H1 (cell line): ENCODE measurements around the gene EPB41L2.

ENCODE experiments used
- CHD2 ChIP-seq: IDR thresholded peaks from 2 replicates; pipeline ENCODE4 v1.6.1; 2012; ENCODE audit warnings: low read length, improper control_type of control experiment
- CTCF ChIP-seq, 3 experiments: IDR thresholded peaks; 1 replicate in 2 of 3; 2 replicates in 1 of 3; pipeline versions ENCODE4 v1.5.1 to v1.6.1; 2011; ENCODE audit warnings: low read length in 3 of 3, mild to moderate bottlenecking in 3 of 3, inconsistent platforms in 2 of 3, low read depth in 1 of 3, moderate library complexity in 1 of 3; ENCODE audit not compliant: insufficient read depth in 1 of 3; ENCODE audit errors: control extremely low read depth in 1 of 3
- EGR1 ChIP-seq: IDR thresholded peaks from 2 replicates; pipeline ENCODE4 v1.6.1; 2011; ENCODE audit warnings: low read depth, low read length, borderline replicate concordance
- EZH2 ChIP-seq: fragments of 200-600 bp; sonication (generic); IDR thresholded peaks from 2 replicates; pipeline ENCODE4 v1.7.1; 2012; ENCODE audit warnings: low read depth, mild to moderate bottlenecking, moderate library complexity, low read length, inconsistent platforms; ENCODE audit not compliant: severe bottlenecking
- GABPA ChIP-seq: IDR thresholded peaks from 2 replicates; pipeline ENCODE4 v1.6.1; 2011; ENCODE audit warnings: mild to moderate bottlenecking, low read length, moderate library complexity, borderline replicate concordance; ENCODE audit not compliant: insufficient read depth
- POLR2AphosphoS5 ChIP-seq: IDR thresholded peaks from 2 replicates; pipeline ENCODE4 v1.6.1; 2011; ENCODE audit warnings: low read depth, low read length
- RAD21 ChIP-seq, 2 experiments: IDR thresholded peaks in 1 of 2; conservative IDR thresholded peaks in 1 of 2; 2 replicates each; pipeline ENCODE4 v1.6.1; 2011; ENCODE audit warnings: low read depth in 2 of 2, low read length in 2 of 2, improper control_type of control experiment in 1 of 2, inconsistent platforms in 1 of 2, mild to moderate bottlenecking in 1 of 2, moderate library complexity in 1 of 2
- RFX5 ChIP-seq: IDR thresholded peaks from 2 replicates; pipeline ENCODE4 v1.6.1; 2011; ENCODE audit warnings: low read depth, low read length, improper control_type of control experiment, borderline replicate concordance
- TF ChIP-seq, protein P1 (sequence below): IDR thresholded peaks from 2 replicates; pipeline ENCODE4 v1.6.1; 2011; ENCODE audit warnings: low read length, improper control_type of control experiment

DNA sequence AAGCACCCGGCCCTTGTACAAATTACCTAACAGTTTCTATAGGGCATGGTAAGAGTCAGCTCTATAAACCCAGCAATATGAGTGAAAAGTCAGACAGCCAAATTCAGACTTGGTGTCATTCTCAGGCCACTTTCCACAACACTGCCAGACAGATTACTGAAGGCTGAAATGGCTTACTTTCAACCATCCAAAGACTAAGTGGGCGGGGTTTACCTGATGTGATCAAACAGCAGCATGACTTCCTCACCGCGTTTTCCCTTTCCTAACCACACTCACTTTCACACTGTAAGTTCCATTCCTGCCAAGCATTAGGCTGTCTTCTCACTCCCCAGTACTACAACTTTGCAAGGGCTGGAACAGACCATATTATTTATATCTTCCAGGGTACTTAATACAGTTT lies 149.9 kb downstream of the EPB41L2 start:
- TF ChIP-seq GABPA: no peak
- no peak for TF ChIP-seq RFX5
- TF ChIP-seq EZH2: no peak
- TF ChIP-seq CHD2: no peak
- TF ChIP-seq CTCF (IDR thresholded peaks at IDR 0.05; ENCODE audit: control extremely low read depth in 1 of 3, insufficient read depth in 1 of 3, low read depth in 1 of 3, low read length in 3 of 3): no peak
- TF ChIP-seq POLR2AphosphoS5: no peak
- no peak for TF ChIP-seq RAD21 (IDR thresholded peaks at IDR 0.05 in 1 of 2, conservative IDR thresholded peaks at IDR 0.05 in 1 of 2; ENCODE audit: low read depth in 2 of 2, low read length in 2 of 2)
- TF ChIP-seq, protein P1, sequence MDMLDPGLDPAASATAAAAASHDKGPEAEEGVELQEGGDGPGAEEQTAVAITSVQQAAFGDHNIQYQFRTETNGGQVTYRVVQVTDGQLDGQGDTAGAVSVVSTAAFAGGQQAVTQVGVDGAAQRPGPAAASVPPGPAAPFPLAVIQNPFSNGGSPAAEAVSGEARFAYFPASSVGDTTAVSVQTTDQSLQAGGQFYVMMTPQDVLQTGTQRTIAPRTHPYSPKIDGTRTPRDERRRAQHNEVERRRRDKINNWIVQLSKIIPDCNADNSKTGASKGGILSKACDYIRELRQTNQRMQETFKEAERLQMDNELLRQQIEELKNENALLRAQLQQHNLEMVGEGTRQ: no peak
- TF ChIP-seq EGR1: no peak
